MM.1S (cell line): Measurements from ENCODE around the gene MBD5.

Experiments used
- DNase-seq: peaks from one replicate; pipeline ENCODE4 v3.0.0-alpha.2; 2015
- H2AFZ ChIP-seq: fragments of 300-600 bp; sonication (generic); 2 replicates; pipeline ENCODE4 v1.6.0; 2016; ENCODE audit warnings: antibody characterized with exemption, low read length
- H3F3A ChIP-seq: fragments of 300-600 bp; sonication (generic); 2 replicates; pipeline ENCODE4 v1.6.1; 2016; ENCODE audit warnings: mild to moderate bottlenecking, antibody characterized with exemption, low read length, moderate library complexity, mixed read lengths; ENCODE audit not compliant: insufficient read depth
- H3K27ac ChIP-seq: fragments of 300-600 bp; sonication (generic); 2 replicates; pipeline ENCODE4 v1.5.1; 2016; ENCODE audit warnings: mild to moderate bottlenecking, low read length
- H3K27me3 ChIP-seq: fragments of 300-600 bp; sonication (generic); replicated peaks from 2 replicates; pipeline ENCODE4 v1.6.0; 2016; ENCODE audit warnings: low read length; ENCODE audit not compliant: insufficient read depth
- H3K36me3 ChIP-seq: fragments of 300-600 bp; sonication (generic); replicated peaks from 2 replicates; pipeline ENCODE4 v1.6.1; 2016; ENCODE audit warnings: mild to moderate bottlenecking, low read length, mixed read lengths; ENCODE audit not compliant: insufficient read depth
- H3K4me1 ChIP-seq: fragments of 300-600 bp; sonication (generic); 2 replicates; pipeline ENCODE4 v1.6.1; 2016; ENCODE audit warnings: low read length, mixed read lengths
- H3K4me2 ChIP-seq: fragments of 300-600 bp; sonication (generic); 2 replicates; pipeline ENCODE4 v1.6.0; 2016; ENCODE audit warnings: low read depth, low read length
- H3K4me3 ChIP-seq: fragments of 300-600 bp; sonication (generic); 2 replicates; pipeline ENCODE4 v1.5.1; 2016; ENCODE audit warnings: low read length, mixed read lengths
- H3K79me2 ChIP-seq: fragments of 300-600 bp; sonication (generic); 2 replicates; pipeline ENCODE4 v1.6.1; 2016; ENCODE audit warnings: mixed run types, low read length, mixed read lengths
- H3K9ac ChIP-seq: fragments of 300-600 bp; sonication (generic); 2 replicates; pipeline ENCODE4 v1.6.1; 2016; ENCODE audit warnings: low read length, mixed read lengths
- H3K9me2 ChIP-seq: fragments of 300-600 bp; sonication (generic); replicated peaks from 2 replicates; pipeline ENCODE4 v1.6.1; 2016; ENCODE audit warnings: mild to moderate bottlenecking, low read length, mixed read lengths; ENCODE audit not compliant: insufficient read depth
- H3K9me3 ChIP-seq: fragments of 300-600 bp; sonication (generic); replicated peaks from 2 replicates; pipeline ENCODE4 v1.6.1; 2016; ENCODE audit warnings: mild to moderate bottlenecking, low read length, mixed read lengths; ENCODE audit not compliant: insufficient read depth
- H4K20me1 ChIP-seq: fragments of 300-600 bp; sonication (generic); 2 replicates; pipeline ENCODE4 v1.6.1; 2016; ENCODE audit warnings: mild to moderate bottlenecking, low read length, moderate library complexity, mixed read lengths; ENCODE audit not compliant: insufficient read depth
- EZH2 ChIP-seq: fragments of 300-600 bp; sonication (generic); optimal IDR thresholded peaks from 2 replicates; pipeline ENCODE3; 2017; ENCODE audit warnings: low read depth, mild to moderate bottlenecking, antibody characterized with exemption, low read length, mixed read lengths
- EZH2phosphoT487 ChIP-seq: fragments of 300-600 bp; sonication (generic); IDR thresholded peaks from 2 replicates; pipeline ENCODE4 v1.6.1; 2018; ENCODE audit warnings: antibody characterized with exemption, low read length
- TF ChIP-seq, protein P1 (sequence below): fragments of 300-600 bp; sonication (generic); IDR thresholded peaks from 2 replicates; pipeline ENCODE4 v1.5.1; 2016; ENCODE audit warnings: antibody characterized with exemption, low read length, mixed read lengths

MBD5 gene

DNA sequence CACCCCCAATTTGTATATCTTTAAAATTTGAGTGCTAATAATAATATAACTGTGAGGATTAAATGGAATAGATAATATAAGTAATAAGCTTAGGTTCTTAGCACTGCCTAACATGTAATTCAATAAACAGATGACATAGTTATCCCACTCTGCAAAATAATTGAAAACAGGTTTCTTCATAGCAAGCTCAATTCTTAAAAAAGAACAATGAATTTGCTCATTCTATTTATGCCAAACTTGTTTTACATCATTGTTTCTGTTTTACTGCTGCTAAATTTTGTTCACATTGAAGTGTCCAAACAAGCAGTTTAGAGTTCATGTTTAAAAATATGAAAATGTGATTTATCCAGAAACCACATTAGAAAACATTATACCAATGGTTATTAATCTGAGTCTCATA is 217.0 kb downstream of the MBD5 start:
- Histone ChIP-seq H2AFZ (no peak overlapping the region), H3K27ac (no peak overlapping the region), H3K9ac (no peak overlapping the region), H3K9me2 (no peaks in the 10 kb centered on the region), H3K4me3 (no peak overlapping the region), H4K20me1 (no peaks in the 10 kb centered on the region), H3K4me2 (no peak overlapping the region), H3K79me2 (no peaks in the 10 kb centered on the region), H3K27me3 (no peaks in the 10 kb centered on the region), H3K9me3 (no peaks in the 10 kb centered on the region), H3K4me1 (no peaks in the 10 kb centered on the region), H3K36me3 (no peaks in the 10 kb centered on the region), H3F3A (no peaks in the 10 kb centered on the region)
- no peak for DNase-seq
- TF ChIP-seq EZH2phosphoT487 (no peak), EZH2 (no peak)
- TF ChIP-seq, protein P1, sequence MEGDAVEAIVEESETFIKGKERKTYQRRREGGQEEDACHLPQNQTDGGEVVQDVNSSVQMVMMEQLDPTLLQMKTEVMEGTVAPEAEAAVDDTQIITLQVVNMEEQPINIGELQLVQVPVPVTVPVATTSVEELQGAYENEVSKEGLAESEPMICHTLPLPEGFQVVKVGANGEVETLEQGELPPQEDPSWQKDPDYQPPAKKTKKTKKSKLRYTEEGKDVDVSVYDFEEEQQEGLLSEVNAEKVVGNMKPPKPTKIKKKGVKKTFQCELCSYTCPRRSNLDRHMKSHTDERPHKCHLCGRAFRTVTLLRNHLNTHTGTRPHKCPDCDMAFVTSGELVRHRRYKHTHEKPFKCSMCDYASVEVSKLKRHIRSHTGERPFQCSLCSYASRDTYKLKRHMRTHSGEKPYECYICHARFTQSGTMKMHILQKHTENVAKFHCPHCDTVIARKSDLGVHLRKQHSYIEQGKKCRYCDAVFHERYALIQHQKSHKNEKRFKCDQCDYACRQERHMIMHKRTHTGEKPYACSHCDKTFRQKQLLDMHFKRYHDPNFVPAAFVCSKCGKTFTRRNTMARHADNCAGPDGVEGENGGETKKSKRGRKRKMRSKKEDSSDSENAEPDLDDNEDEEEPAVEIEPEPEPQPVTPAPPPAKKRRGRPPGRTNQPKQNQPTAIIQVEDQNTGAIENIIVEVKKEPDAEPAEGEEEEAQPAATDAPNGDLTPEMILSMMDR = no peak

DNA sequence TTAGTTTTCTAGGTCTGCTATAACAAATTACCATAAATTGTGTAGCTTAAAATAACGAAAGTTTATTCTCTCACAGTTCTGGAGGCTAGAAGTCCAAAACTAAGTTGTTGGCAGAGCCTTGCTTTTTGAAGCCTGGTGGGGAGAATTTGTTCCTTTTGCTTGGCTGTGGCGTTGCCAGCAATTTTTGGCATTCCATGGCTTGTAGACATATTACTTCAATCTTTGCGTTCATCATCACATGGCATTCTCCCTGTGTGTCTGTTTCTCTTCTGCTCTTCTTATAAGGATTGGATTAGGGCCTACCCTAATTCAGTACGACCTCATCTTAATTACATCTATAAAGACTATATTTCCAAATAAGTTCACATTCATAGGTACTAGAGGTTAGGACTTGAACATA is 217.7 kb downstream of the MBD5 start:
- H3K27ac ChIP-seq = no peak overlapping the region
- no peaks in the 10 kb centered on the region for H3F3A ChIP-seq
- no peaks in the 10 kb centered on the region for H3K9me2 ChIP-seq
- H3K4me3 ChIP-seq = no peak overlapping the region
- H4K20me1 ChIP-seq = no peaks in the 10 kb centered on the region
- H3K27me3 ChIP-seq = no peaks in the 10 kb centered on the region
- no peak overlapping the region for H3K9ac ChIP-seq
- no peak overlapping the region for H3K4me2 ChIP-seq
- no peaks in the 10 kb centered on the region for H3K9me3 ChIP-seq
- H3K4me1 ChIP-seq = no peaks in the 10 kb centered on the region
- H2AFZ ChIP-seq = no peak overlapping the region
- no peak for DNase-seq
- no peaks in the 10 kb centered on the region for H3K36me3 ChIP-seq
- H3K79me2 ChIP-seq = no peaks in the 10 kb centered on the region
- TF ChIP-seq EZH2phosphoT487 (no peak), EZH2 (no peak)
- TF ChIP-seq, protein P1 = no peak

DNA sequence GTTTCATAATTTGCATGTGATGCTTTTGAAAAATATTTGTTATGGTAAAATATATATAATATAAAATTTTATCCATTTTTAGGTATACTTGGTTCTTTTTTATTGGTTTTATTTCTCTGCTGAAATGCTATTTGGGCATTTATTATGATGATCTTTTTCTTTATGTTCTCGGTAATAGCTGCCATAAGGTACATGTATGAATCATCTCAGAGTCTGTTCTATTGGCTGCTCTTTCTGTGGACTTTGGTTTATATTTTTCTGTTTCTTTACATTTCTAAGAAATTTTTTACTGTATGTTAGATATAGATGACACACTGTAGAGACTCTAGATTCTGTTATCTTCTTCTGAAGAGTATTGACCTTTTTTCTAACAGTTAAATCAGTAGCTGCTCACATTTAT is 219.9 kb downstream of the MBD5 start:
- Histone ChIP-seq H3K9me3 (no peaks in the 10 kb centered on the region), H3K4me3 (no peak overlapping the region), H3K27me3 (no peaks in the 10 kb centered on the region), H3K27ac (no peak overlapping the region), H3K4me2 (no peak overlapping the region), H2AFZ (no peak overlapping the region), H3F3A (no peaks in the 10 kb centered on the region), H3K9me2 (no peaks in the 10 kb centered on the region), H3K79me2 (no peaks in the 10 kb centered on the region), H3K9ac (no peak overlapping the region), H4K20me1 (no peaks in the 10 kb centered on the region), H3K4me1 (no peaks in the 10 kb centered on the region), H3K36me3 (no peaks in the 10 kb centered on the region)
- no peak for DNase-seq
- TF ChIP-seq EZH2phosphoT487 = no peak
- TF ChIP-seq, protein P1 = no peak
- no peak for TF ChIP-seq EZH2
